ENCODE measurements around the gene HOXA13.

Gene HOXA13

DNA sequence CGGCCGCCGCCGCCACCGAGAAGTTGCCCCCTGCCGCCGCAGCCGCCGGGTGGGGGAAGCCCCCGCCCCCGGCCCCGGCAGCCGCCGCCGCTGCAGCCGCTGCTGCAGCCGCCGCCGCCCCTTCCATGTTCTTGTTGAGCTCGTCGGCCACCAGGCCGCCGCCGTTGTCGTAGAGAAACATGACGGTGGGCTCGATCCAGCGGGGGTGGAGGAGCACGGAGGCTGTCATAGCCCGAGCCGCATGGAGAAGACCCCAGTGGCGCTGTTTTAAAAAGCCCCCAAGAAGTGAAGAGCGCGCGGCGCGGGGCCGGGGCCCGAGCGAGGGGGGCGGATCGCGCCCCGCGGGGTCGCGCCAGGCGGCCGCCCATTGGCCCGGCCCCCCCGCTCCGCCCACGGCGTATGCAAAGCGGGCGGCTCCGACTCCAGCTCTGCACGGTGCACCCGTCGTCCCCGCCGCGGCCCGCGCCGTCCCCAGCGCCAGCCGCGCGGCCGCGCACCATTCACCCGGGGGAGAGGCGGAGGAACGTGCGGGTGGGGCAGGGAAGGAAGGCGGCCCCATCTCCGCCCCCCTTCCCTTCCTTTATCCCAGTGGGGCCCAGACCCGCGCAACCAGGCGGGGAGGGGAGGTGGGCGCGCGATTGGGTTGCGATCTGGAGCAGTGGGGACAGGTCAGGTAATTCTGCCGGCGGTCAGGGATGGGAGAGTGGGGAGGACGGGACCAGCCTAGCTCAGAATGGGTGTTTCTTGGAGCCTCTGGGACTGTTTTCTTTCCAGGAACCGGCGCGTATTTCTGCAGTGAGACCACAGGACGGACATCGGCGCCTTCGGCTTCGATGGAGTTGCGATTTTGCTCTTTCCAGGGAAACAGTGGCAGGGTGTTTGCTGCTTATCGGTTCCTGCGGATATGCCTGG lies at the start of gene HOXA13:
HOXA13 (minus strand) TSS at position 243 of the 912 bp plus-strand sequence; CDS start at position 229, 14 bp downstream.
- no peak for DNase-seq

DNA sequence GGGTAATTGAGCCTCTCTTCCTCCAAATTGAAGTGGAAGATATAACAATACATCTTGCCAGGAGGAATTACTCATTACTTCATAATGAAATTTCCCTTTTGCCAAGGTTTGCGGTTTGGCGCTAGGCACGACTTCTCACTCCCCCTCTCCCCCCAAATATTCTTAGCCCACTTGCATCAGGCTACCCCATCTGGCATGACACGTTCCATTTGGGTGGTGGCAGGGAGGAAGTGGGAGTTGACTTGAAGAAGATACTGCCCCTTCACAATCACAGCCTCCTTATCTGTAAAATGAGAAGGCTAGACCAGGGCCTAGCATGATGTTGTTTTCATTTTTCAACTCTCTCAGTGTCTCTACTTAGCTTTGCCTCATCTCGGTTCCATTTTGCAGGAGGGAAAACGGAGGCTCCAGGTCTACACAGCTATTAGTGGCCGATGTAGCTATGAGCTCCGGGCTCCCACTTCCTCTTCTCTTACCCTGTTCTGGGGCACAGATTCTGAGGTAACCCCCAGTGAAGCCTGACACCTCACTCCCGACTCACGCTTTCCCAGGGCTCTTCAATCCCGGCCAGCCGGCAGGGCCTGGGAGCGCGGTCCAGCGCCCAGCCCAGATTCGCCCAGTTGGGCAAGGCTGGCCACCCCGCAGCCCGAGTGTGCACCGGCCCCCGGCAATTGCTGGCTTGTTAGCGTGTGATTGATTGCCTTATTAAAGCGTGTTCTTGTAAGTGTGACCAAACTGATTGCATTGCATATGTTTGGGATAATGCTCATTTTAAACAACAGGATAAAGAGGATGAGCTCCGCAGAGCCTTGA lies 49.2 kb upstream of the HOXA13 start:
- no peak for DNase-seq

DNA sequence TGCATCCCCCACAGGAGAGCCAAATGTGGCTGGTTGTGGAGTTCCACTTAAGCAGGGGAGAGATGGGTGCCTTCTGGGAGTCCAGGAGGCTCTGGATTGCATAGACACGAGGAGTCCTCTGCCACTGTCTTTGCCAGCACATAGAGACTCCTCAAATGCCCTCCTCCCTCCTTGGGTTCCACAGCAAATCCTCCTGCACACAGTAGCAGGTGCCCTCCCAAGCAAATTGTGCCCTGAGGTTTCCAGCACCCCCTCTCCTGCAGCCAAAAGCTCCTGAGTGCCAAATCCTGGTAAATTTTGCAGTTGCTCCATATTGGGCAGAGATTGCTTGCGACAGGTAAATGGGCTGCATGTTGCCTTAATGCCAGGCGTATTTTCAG lies 48.5 kb upstream of the HOXA13 start:
- DNase-seq: no peak

DNA sequence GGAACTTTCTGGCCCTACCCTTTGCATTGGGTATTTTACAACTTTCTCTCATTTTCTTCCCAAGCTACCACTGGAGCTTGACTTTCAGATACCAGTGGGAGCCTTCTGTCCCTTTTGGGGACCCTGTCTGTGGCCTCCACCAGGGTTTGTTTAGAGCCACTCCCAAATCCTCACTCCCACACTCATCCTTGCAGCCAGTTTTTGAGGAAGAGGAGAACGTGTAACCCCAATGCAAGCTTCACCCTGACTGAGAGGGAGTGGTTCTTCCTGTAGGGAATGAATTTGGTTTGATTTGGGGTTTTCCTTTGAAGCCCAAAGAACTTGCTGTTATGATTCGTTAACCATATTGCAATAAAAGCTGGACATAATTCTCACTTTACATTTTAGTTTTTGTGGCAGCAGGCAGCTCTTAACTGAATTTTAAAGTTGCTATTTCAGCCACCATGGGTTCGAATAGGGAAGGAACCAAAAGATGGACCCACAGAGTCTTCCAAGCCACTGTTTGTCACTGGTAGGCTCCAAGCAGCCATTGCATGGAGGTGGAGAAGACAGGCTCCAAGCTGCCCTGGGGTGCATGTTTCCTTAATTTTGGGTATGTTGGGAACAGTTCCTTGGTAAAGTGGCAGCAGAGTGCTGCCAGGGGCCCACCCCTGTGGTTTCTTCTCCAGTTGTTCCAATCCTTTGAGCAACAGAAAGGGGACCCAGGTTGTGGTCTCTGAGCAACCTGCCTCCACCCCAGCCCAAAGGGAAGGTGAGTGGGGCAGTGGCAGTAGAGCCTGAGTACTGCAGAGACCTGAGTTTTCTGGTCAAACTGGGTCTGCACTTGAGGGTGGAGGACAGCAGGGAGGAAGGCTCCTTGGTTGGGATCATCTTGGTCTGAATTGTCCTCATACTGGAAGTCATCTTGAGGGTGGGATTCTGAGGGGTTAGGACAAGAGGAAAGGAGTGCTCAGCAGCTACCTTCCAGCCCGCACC lies 47.8 kb upstream of the HOXA13 start:
- DNase-seq: no peak

DNA sequence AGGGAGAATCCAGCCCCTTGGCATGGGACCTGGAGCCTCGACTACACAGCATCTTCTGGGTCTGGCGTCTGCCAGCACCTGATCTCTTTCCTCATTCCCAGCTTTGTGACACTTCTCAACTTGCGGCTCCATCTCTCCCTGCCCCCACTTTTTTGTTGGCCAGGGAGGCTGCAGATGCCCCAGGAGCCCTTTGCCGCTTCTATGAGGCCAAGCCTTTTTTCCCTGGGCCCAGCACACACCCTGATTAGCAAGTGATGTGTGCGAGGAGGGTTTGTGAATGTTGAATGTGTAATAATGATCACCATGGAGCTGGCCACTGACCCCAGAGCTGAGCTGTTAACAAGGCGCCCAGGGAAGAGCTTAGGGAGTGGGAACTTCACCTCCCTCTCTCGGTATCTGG lies 47.1 kb upstream of the HOXA13 start:
- no peak for DNase-seq

DNA sequence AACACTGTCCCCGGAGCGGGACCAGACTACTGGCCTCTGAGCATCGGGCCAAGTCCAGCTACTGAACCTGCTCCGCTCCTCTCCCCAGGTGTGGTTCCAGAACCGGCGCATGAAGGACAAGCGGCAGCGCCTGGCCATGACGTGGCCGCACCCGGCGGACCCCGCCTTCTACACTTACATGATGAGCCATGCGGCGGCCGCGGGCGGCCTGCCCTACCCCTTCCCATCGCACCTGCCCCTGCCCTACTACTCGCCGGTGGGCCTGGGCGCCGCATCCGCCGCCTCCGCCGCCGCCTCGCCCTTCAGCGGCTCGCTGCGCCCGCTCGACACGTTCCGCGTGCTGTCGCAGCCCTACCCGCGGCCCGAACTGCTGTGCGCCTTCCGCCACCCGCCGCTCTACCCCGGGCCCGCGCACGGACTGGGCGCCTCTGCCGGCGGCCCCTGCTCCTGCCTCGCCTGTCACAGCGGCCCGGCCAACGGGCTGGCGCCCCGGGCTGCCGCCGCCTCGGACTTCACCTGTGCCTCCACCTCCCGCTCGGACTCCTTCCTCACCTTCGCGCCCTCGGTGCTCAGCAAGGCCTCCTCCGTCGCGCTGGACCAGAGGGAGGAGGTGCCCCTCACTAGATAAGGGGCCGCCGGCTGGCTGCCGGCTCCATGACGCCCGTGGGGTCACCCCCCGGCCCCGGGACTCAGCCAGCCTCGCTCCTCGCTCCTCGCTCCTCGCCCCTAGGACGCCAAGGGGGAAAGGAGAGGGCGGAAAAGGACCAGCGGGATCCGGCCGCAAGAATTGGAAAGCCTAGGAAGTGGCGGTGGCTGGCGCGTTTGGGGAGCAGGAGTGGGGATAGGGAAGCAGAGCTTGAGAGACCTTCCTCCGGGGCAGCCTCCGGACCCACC lies 46.2 kb upstream of the HOXA13 start:
- DNase-seq: no peak

DNA sequence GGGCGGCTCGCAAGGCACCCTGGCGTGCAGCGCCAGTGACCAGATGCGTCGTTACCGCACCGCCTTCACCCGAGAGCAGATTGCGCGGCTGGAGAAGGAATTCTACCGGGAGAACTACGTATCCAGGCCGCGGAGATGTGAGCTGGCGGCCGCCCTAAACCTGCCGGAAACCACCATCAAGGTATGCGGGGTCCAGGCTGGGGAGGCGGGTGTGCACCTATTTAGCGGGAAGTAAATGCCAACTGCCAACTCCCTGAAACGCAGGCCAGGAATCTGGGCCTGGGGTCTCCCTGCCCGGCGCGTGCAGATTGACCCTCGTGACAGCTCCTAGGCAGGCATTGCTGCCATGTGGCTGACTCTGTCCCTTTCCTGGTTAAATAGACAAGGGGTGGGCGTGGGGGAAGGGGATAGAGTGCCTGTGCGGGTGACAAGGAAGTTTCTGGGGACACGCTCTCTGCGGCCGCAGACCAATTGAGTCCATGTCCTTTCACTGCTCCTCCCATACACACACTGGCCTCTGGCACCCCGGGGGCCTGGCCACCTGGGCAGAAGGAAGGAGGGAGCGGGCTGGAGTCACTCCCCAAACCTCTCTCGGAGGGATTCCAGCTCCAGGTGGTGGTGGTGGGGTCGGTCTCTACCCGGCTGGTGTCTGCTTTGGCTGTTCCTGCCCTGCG lies 45.4 kb upstream of the HOXA13 start:
- no peak for DNase-seq

DNA sequence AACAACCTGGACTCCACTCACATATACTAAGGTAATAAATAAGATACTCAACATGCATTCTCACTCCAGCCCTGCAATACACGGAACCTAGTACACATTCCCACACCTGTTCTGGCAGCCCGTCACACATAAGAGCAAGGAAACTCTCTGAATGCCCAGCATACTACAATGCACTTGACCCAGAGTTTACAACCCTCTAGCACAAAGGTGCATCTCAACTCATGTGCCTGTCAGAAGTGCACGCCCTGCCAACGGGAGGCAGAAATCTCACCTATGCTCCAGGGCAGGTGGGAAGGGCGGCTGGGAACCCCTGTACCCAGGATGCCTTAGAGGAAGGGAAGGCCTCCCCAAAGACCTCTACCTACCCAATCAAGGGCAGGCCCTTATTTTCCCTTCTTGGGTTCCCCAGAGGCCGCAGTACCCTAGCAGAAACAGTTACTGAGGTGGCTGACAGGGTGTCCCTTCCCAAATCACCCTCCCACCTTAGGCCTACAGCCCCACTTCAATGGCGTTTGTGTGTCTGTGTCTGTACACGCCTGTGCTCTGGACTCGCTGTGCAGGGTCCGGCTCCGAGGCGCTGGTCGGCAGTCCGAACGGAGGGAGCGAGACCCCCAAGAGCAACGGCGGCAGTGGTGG lies 44.7 kb upstream of the HOXA13 start:
- no peak for DNase-seq

DNA sequence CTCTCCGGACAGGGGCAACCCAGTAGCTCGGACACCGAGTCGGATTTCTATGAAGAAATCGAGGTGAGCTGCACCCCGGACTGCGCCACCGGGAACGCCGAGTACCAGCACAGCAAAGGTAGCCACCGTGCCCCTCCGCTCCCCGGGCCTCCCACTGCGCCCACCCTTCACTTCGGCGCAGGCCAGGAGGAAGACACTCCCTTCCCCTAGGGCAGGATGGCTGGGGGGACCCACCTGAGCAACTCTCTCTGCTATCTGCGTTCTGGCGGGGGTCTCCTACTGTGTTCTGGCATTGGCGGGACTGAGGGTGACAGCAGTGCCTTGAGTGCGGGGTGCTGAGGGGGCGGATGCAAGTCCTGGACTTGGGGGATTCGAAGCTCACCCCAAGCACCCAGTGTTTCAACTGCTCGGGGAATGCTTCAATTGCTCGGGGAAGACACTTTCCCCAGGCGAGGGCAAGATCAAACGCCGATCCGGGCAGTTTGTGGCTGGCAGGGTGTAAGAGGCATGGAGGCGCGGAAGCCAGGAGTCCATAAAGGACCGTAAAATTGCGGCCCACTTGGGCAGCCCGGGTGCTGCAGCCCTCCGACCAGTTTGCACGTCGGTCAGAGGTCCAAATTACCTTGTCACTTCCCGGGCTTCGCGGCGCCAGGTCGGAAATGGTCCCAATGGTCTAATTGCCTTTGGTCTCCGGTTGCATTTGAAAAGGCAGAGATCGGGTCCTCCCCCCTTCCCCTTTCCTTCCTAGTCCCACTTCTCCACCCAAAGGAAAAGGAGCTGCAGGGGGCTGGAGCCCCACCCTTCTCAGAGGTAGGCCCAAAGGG lies 43.7 kb upstream of the HOXA13 start:
- no peak for DNase-seq

DNA sequence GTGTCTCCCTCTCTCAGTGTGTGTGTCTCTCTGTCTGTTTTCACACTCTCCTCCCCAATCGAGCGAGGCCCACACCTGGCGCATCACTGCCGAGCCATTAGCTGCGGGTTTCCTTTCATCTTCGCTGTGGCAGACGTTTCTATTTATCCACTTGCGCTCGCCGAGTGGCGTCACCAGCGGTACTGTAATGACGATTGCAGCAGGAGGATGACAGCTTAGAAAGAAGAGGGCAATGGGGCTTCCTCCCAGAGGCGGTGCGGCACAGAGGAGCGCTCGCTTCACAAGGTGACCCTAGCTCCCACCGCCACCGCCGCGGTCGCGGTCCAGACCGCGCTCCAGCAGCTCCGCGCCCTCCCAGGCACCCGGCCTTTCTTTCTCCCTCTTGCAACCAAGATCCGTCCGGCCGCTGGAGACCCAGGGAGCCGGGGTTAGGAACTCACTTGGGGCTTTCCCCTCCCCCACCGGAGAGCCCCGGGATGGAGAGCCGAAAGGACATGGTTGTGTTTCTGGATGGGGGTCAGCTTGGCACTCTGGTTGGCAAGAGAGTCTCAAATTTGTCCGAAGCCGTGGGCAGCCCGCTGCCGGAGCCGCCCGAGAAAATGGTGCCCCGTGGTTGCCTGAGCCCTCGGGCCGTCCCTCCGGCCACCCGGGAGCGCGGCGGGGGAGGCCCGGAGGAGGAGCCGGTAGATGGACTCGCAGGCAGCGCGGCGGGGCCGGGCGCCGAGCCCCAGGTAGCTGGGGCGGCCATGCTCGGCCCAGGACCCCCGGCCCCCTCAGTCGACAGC lies 42.9 kb upstream of the HOXA13 start, which contains the start of gene EVX1:
EVX1 (plus strand) TSS at position 248 of the 785 bp plus-strand sequence; CDS start at position 477, 229 bp downstream.
- DNase-seq: no peak

DNA sequence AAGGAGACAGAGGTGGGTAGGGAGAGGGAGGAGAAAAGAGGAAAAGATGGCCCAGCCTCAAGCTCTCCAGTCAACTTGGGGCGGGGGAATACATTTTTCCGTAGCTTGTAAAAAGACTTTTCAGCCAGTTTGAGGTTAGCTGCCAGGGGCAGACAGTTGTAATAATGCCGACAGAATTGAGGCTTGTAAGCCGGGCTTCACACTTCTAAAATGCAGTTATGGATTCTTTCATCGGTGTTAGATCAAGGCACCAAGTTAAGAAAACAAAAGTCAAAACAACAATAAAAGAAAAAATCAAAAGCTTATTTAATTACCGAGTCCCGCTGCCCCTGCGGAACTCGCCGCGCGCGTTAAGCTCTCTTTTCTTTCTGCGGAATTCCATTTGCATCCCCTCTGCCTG lies 42.3 kb upstream of the HOXA13 start:
- no peak for DNase-seq

DNA sequence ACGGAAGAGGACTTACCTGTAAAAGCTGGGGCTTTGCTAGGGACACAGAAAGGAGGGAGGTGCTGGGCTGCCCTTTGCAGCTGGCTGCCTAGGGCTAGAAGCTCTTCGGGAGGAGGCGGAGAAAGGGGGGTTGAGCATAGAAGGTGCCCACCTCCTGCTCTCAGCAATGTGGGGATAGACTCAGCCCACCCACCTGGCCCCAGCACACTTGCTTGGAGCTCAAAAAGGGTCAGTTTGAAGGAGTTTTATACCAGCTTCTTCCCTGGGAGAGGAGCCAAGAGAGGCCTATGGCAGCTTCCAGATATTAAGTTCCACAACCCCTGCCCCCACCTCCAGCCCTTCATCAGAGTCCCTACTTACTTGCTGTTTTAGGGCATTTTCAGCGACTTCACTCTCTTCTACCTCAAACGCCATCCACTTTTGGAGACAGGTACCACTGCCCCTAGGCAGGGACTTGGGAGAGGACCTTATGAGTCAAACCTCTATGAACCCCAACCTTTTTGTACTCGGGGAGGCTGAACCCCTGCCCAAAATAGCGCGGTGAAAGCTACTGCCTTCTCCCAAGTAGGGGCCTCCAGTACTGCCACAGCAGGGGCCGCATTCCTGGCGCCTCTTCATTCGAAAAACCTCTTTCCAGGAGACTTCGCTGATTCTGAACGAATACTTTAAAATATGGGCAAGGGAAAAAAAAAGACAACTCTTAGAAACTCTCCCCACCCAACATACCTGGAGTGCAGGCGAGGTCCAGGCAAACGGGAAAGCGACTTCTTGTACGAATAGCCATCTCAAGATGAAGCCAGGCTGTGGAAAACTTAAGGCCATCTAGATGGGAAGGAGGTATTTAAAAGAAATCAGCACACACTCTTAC lies 41.5 kb upstream of the HOXA13 start:
- no peak for DNase-seq

DNA sequence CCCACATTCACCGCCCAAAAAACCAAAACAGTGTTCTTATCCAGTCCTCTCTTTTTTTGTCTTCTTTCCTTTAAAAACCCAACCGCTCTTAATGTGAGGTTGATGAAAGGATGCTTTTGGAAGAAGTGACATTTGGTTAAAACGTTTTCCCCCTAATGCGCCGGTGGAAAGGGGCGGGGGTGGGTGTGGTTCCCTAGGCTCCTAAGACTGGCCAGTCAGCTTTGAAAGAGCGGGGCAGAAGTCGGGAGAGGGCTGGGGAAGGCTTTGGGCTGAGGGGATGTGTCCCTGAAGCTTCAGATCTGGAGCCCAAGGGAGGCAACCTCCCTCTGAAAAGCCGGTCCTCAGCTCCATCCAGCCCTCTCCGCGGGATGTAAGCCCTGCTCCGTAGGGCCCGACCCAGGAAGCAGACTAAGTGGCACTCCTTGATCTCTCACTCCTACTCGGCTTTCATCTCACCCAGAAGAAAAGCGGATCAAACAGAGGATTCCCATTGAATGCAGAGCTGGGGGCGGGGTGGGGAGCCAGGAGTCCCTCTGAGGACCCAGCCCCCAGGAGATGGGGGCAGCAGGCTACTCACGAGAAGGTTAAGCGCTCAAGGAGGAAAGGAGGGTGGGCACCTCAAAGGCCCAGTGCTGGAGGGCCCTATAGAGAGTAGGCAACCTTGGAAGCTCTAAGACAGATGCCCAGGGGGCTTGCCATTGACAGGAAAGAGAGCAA lies 40.3 kb upstream of the HOXA13 start:
- DNase-seq: no peak

DNA sequence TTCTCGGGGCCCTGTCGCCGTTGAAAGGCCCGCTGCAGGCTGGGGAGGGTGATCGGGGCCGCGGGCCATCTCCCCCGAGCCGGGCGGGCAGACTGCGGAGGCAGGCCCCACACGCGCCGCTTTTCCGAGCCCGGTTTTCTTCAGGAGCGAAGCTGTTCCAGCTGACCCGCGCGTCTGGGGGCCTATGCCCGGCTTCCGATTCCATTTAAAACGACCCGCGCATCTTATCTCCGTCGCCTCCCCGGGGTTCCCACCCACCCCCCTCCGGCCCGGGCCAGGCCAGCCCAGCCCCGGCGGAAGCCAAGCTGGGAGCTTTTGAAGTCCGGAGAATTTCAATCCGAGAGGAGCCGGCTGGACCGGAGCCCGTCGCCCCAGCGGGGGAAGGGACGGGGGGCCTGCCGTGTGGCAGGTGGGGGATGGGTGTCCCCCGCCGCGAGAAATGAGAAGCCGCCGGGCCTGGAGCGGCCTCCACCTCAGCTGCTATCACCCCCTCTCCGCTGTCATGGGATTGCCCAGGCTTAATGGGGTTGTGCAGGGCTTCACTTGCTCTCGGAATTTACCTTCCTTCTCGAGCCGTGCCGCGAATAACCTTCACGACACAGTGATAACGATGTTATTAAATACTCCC lies 39.6 kb upstream of the HOXA13 start:
- DNase-seq: no peak

DNA sequence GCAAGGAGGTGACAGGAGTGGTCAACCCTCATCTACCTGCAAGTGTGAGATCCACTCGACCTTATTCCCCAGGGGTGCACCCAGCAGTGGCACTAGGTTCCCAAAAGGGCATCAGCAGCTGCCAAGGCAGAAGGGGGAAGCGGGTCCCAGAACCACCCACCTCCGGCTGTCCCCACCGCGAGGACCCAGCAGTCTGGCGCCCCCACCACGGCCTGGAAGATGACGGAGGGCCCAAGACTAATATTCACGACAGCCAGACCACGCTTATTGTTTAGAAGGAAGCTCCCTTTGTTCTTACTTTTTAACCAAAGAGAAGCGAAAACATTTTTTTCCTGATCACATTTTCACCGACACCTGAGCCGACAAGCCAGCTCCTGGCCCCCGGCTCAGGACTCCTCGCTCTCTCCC lies 39.1 kb upstream of the HOXA13 start:
- DNase-seq: no peak

DNA sequence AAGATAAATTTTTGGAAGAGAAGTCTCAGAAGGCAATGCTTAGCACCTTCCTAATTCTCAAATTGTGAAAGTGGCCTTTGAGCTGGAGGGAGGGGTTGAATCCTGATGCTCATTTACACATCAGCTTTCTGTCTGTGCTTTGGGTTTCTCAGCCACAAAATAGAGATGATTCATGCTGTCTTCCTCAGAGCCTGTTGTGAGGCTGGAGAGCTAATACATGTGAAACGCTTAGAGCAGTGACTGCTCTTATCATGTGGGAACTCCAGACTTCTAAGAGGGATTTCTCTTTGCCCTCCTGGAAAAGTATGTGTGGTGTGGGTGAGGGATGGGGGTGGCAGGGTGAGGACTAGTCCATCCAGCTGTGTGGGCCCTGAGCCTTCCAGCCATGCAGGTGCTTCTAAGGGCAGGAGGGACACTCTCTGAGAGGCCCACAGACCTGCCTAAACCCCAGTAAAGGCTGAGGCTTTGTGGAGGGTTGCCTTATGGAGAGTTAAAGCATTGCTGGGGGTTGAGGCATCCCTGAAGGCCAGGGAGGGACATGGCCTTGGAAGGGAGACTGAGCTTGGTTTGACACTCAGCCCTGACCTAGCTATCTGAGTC lies 37.9 kb upstream of the HOXA13 start:
- DNase-seq: no peak

Data from NCI-H2029 treated with DMSO at 0.1 percent for 48 hours (cell line).